H1 (cell line): Measurements from ENCODE around the gene HLA-C. TPM values are rescaled to one million over a fixed set of nuclear protein-coding genes. Genes with fewer than 3 reads are reported as not detected.

ENCODE experiments used
- CTCF ChIA-PET: fragments of 300-600 bp; sonication (Branson Sonifier 250); formaldehyde crosslinking; loops from one replicate; lab custom pipeline; 2021; ENCODE audit not compliant: partially characterized antibody; lab: Charles Lee
- POLR2A ChIA-PET: fragments of 300-600 bp; sonication (Branson Sonifier 250); formaldehyde crosslinking; loops from one replicate; lab custom pipeline; 2021; ENCODE audit warnings: inconsistent platforms; ENCODE audit not compliant: partially characterized antibody; lab: Charles Lee
- DNase-seq, 2 experiments: peaks; one replicate each; pipeline versions ENCODE4 v3.0.0 to v3.0.0-alpha.2; 2010 to 2022; ENCODE audit warnings: low spot score in 2 of 2, low read depth in 1 of 2, mixed read lengths in 1 of 2
- FAIRE-seq: peaks from 2 replicates; lab custom pipeline; 2011; peaks lifted over from hg19 to GRCh38; lab: Jason Lieb, UNC
- H2AFZ ChIP-seq: 2 replicates; pipeline ENCODE4 v1.8.1; 2012; ENCODE audit warnings: low read length, inconsistent platforms
- H2AK5ac ChIP-seq: 2 replicates; pipeline ENCODE4 v1.6.1; 2013; ENCODE audit warnings: low read depth, low read length
- H2BK120ac ChIP-seq: replicated peaks from 2 replicates; pipeline ENCODE3; 2013; ENCODE audit warnings: low read depth, low read length, inconsistent platforms
- H2BK12ac ChIP-seq: 2 replicates; pipeline ENCODE4 v1.6.1; 2013; ENCODE audit warnings: low read depth, low read length
- H2BK15ac ChIP-seq: 2 replicates; pipeline ENCODE4 v1.6.1; 2013; ENCODE audit warnings: low read length
- H2BK20ac ChIP-seq: 2 replicates; pipeline ENCODE4 v1.6.1; 2013; ENCODE audit warnings: low read length
- H2BK5ac ChIP-seq: 2 replicates; pipeline ENCODE4 v1.6.1; 2013; ENCODE audit warnings: low read depth, low read length
- H3K14ac ChIP-seq: 2 replicates; pipeline ENCODE4 v1.6.1; 2013; ENCODE audit warnings: inconsistent platforms; ENCODE audit not compliant: insufficient read length
- H3K18ac ChIP-seq: 2 replicates; pipeline ENCODE4 v1.6.1; 2013; ENCODE audit warnings: low read length; ENCODE audit errors: extremely low read depth
- H3K23ac ChIP-seq: 2 replicates; pipeline ENCODE4 v1.6.1; 2013; ENCODE audit warnings: inconsistent platforms; ENCODE audit not compliant: insufficient read length
- H3K23me2 ChIP-seq: 2 replicates; pipeline ENCODE4 v1.6.1; 2013; ENCODE audit warnings: low read depth, low read length
- H3K27ac ChIP-seq: 2 replicates; pipeline ENCODE4 v1.6.1; 2011; ENCODE audit warnings: low read depth, low read length, inconsistent platforms
- H3K27me3 ChIP-seq, 4 experiments: replicated peaks in 1 of 4; 1 replicate in 1 of 4; 2 replicates in 3 of 4; pipeline versions ENCODE4 v1.6.1 to v1.8.1; 2011 to 2013; ENCODE audit warnings: low read length in 3 of 4, mild to moderate bottlenecking in 3 of 4, inconsistent platforms in 2 of 4, mixed read lengths in 2 of 4, moderate library complexity in 1 of 4; ENCODE audit not compliant: control insufficient read depth in 3 of 4, insufficient read depth in 3 of 4; ENCODE audit errors: extremely low read depth in 1 of 4
- H3K36me3 ChIP-seq, 4 experiments: 2 replicates each; pipeline versions ENCODE4 v1.6.1 to v1.8.1; 2011 to 2013; ENCODE audit warnings: mild to moderate bottlenecking in 4 of 4, low read length in 3 of 4, moderate library complexity in 2 of 4, control low read depth in 1 of 4, inconsistent platforms in 1 of 4; ENCODE audit not compliant: insufficient read depth in 4 of 4, control insufficient read depth in 2 of 4
- H3K4ac ChIP-seq: replicated peaks from 2 replicates; pipeline ENCODE3; 2013; ENCODE audit warnings: low read length, low read depth, mixed read lengths, inconsistent platforms; ENCODE audit not compliant: insufficient read length
- H3K4me1 ChIP-seq, 4 experiments: replicated peaks in 1 of 4; 1 replicate in 1 of 4; 2 replicates in 3 of 4; pipeline versions ENCODE4 v1.6.1 to v1.8.1; 2011 to 2013; ENCODE audit warnings: low read length in 3 of 4, inconsistent platforms in 2 of 4, mixed read lengths in 1 of 4; ENCODE audit not compliant: insufficient read depth in 4 of 4, control insufficient read depth in 3 of 4
- H3K4me2 ChIP-seq, 2 experiments: 2 replicates each; pipeline versions ENCODE4 v1.6.1 to v1.8.1; 2011 to 2013; ENCODE audit warnings: low read depth in 2 of 2, low read length in 2 of 2, control low read depth in 1 of 2, inconsistent platforms in 1 of 2, mild to moderate bottlenecking in 1 of 2; ENCODE audit not compliant: insufficient read depth in 1 of 2
- H3K4me3 ChIP-seq, 4 experiments: fragments of 200-600, 300-600 bp in 1 of 4; sonication (generic), shearing (Covaris generic), sonication (Bioruptor Twin) in 1 of 4; 2 replicates each; pipeline versions ENCODE4 v1.5.1 to v1.8.1; 2011 to 2016; ENCODE audit warnings: low read length in 4 of 4, low read depth in 3 of 4, control low read depth in 2 of 4, inconsistent platforms in 2 of 4, mild to moderate bottlenecking in 2 of 4, mixed read lengths in 1 of 4, moderate library complexity in 1 of 4; ENCODE audit not compliant: insufficient read depth in 2 of 4; ENCODE audit errors: extremely low read depth in 1 of 4
- H3K56ac ChIP-seq: replicated peaks from 2 replicates; pipeline ENCODE3; 2013; ENCODE audit warnings: low read depth, mild to moderate bottlenecking, mixed read lengths, low read length, inconsistent platforms; ENCODE audit not compliant: insufficient read length
- H3K79me1 ChIP-seq: 2 replicates; pipeline ENCODE4 v1.6.1; 2013; ENCODE audit warnings: low read depth, low read length, control low read depth
- H3K79me2 ChIP-seq, 2 experiments: 2 replicates each; pipeline versions ENCODE4 v1.6.1 to v1.8.1; 2012 to 2013; ENCODE audit warnings: low read length in 2 of 2, mild to moderate bottlenecking in 2 of 2, inconsistent platforms in 1 of 2; ENCODE audit not compliant: insufficient read depth in 2 of 2, control insufficient read depth in 1 of 2
- H3K9ac ChIP-seq, 4 experiments: replicated peaks in 1 of 4; 1 replicate in 1 of 4; 2 replicates in 3 of 4; pipeline versions ENCODE4 v1.6.1 to v1.8.1; 2011 to 2013; ENCODE audit warnings: low read depth in 3 of 4, low read length in 3 of 4, control low read depth in 2 of 4, mild to moderate bottlenecking in 2 of 4, moderate library complexity in 2 of 4, inconsistent platforms in 1 of 4; ENCODE audit errors: extremely low read depth in 1 of 4
- H3K9me3 ChIP-seq, 2 experiments: 2 replicates each; pipeline versions ENCODE4 v1.6.1 to v1.8.1; 2012 to 2013; ENCODE audit warnings: mild to moderate bottlenecking in 2 of 2, moderate library complexity in 2 of 2, control low read depth in 1 of 2, inconsistent platforms in 1 of 2, low read depth in 1 of 2, low read length in 1 of 2, mixed read lengths in 1 of 2; ENCODE audit not compliant: insufficient read depth in 2 of 2
- H4K20me1 ChIP-seq, 2 experiments: replicated peaks in 1 of 2; 2 replicates each; pipeline versions ENCODE3 to v1.8.1; 2011 to 2013; ENCODE audit warnings: inconsistent platforms in 2 of 2, low read length in 2 of 2, mild to moderate bottlenecking in 1 of 2; ENCODE audit not compliant: insufficient read depth in 2 of 2, control insufficient read depth in 1 of 2
- H4K5ac ChIP-seq: 2 replicates; pipeline ENCODE4 v1.6.1; 2013; ENCODE audit warnings: low read length, low read depth, mixed read lengths, inconsistent platforms; ENCODE audit not compliant: insufficient read length
- H4K8ac ChIP-seq: 2 replicates; pipeline ENCODE4 v1.8.0; 2013; ENCODE audit warnings: mild to moderate bottlenecking, moderate library complexity, low read length, inconsistent platforms; ENCODE audit not compliant: insufficient read depth; ENCODE audit errors: extremely low read depth
- H4K91ac ChIP-seq: replicated peaks from 2 replicates; pipeline ENCODE3; 2013; ENCODE audit warnings: low read length, mixed read lengths, inconsistent platforms; ENCODE audit not compliant: insufficient read length
- CTCF ChIP-seq, 3 experiments: IDR thresholded peaks; 1 replicate in 2 of 3; 2 replicates in 1 of 3; pipeline versions ENCODE4 v1.5.1 to v1.6.1; 2011; ENCODE audit warnings: low read length in 3 of 3, mild to moderate bottlenecking in 3 of 3, inconsistent platforms in 2 of 3, low read depth in 1 of 3, moderate library complexity in 1 of 3; ENCODE audit not compliant: insufficient read depth in 1 of 3; ENCODE audit errors: control extremely low read depth in 1 of 3
- EZH2 ChIP-seq: fragments of 200-600 bp; sonication (generic); IDR thresholded peaks from 2 replicates; pipeline ENCODE4 v1.7.1; 2012; ENCODE audit warnings: low read depth, mild to moderate bottlenecking, moderate library complexity, low read length, inconsistent platforms; ENCODE audit not compliant: severe bottlenecking
- HDAC2 ChIP-seq, 2 experiments: fragments of 300-600 bp in 1 of 2; sonication (generic) in 1 of 2; IDR thresholded peaks; 2 replicates each; pipeline ENCODE4 v1.6.1; 2011 to 2012; ENCODE audit warnings: low read depth in 2 of 2, low read length in 2 of 2, mild to moderate bottlenecking in 2 of 2, moderate library complexity in 2 of 2, borderline replicate concordance in 1 of 2, inconsistent platforms in 1 of 2
- KDM1A ChIP-seq: fragments of 200-600, 300-600 bp; sonication (generic); IDR thresholded peaks from 2 replicates; pipeline ENCODE4 v1.7.1; 2016; ENCODE audit warnings: mild to moderate bottlenecking, low read length, borderline replicate concordance
- MAFK ChIP-seq: IDR thresholded peaks from 2 replicates; pipeline ENCODE4 v1.6.1; 2012; ENCODE audit warnings: low read depth, mild to moderate bottlenecking, improper control_type of control experiment, low read length
- PHF8 ChIP-seq: fragments of 200-600 bp; sonication (generic); conservative IDR thresholded peaks from 2 replicates; pipeline ENCODE4 v1.7.1; 2012; ENCODE audit warnings: low read depth, mild to moderate bottlenecking, inconsistent platforms, low read length, moderate library complexity
- RNF2 ChIP-seq: fragments of 200-900, 300-1000 bp; sonication (generic); IDR thresholded peaks from 2 replicates; pipeline ENCODE4 v1.7.1; 2016; ENCODE audit warnings: borderline replicate concordance, low read depth, mild to moderate bottlenecking, antibody characterized with exemption, low read length; ENCODE audit not compliant: poor library complexity, severe bottlenecking; ENCODE audit errors: missing control alignments
- SIN3A ChIP-seq, 2 experiments: IDR thresholded peaks in 1 of 2; conservative IDR thresholded peaks in 1 of 2; 2 replicates each; pipeline ENCODE4 v1.6.1; 2011 to 2012; ENCODE audit warnings: low read length in 2 of 2, improper control_type of control experiment in 1 of 2, low read depth in 1 of 2, mild to moderate bottlenecking in 1 of 2
- TAF7 ChIP-seq: optimal IDR thresholded peaks from 2 replicates; pipeline ENCODE3; 2011; ENCODE audit warnings: low read depth, mild to moderate bottlenecking, inconsistent platforms, low read length, moderate library complexity, borderline replicate concordance
- YY1 ChIP-seq: IDR thresholded peaks from 2 replicates; pipeline ENCODE4 v1.6.1; 2011; ENCODE audit warnings: low read depth, mild to moderate bottlenecking, low read length
- WGBS, 2 experiments: shearing (Covaris generic) in 1 of 2; methylation state at CpG; one replicate each; pipeline versions ENCODE4 v1.1.6 to v1.1.7; 2013 to 2015; ENCODE audit warnings: low lambda C conversion rate in 2 of 2, mixed read lengths in 2 of 2, inconsistent platforms in 1 of 2, low coverage in 1 of 2, missing lambda C conversion rate in 1 of 2; ENCODE audit not compliant: insufficient replicate concordance in 2 of 2, insufficient coverage in 1 of 2, insufficient read length in 1 of 2; ENCODE audit errors: extremely low coverage in 1 of 2, missing lambda C conversion rate in 1 of 2; 5-methylcytosine and 5-hydroxymethylcytosine counted together
- polyA plus RNA-seq, 7 experiments: library from polyadenylated mRNA; depleted of rRNA in 3 of 7; stranded (reverse) in 5 of 7; unstranded in 2 of 7; fragments of >200 nt in 5 of 7; fragments of 200-250 nt in 2 of 7; gene quantifications; 1 replicate in 5 of 7; 2 replicates in 1 of 7; 4 replicates in 1 of 7; pipeline versions ENCODE4 v1.2.1 to v1.2.3, GENCODE V29; 2011 to 2013; ENCODE audit warnings: missing spikeins in 2 of 7, mixed read lengths in 2 of 7
- total RNA-seq: library from RNA; stranded (reverse); fragmentation: NEBNext Ultra II Directional; extraction: Animal tissue kit (Norgen Biotek cat#: 25700); gene quantifications from 2 replicates; pipeline ENCODE4 v1.2.1, GENCODE V29; 2021

Gene HLA-C
- total and polyA plus RNA-seq, 2 of the 8 experiments (the other 6 are each of a cell fraction or from before 2014, with no cell fraction given), result 245 to 360 TPM

DNA sequence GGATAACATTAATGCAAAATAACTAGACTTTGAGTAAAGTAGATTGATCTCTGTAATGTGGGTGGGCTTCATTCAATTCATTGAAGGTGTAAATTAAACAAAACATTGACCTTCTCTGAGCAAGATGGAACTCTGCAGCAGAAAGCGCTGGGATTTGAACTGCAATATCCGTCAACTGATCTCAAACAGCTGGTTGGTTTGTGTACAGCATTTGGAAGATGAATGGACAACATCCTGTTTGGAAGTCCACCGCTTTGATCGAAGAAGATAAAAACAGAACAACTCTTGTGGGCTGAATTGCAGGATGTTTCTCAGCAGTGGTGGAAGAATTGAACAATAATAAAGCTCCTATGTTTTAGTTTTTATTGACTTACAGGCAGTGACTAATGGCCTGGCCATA is 20.6 kb downstream of the HLA-C start:
- Histone ChIP-seq H3K14ac (no peak overlapping the region), H3K23me2 (no peaks in the 10 kb centered on the region), H2BK15ac (no peak overlapping the region), H3K4ac (no peak overlapping the region), H3K36me3 (no peaks in the 10 kb centered on the region), H3K79me2 (no peaks in the 10 kb centered on the region), H3K27me3 (no peaks in the 10 kb centered on the region), H2AK5ac (no peak overlapping the region), H2AFZ (no peak overlapping the region), H2BK20ac (no peak overlapping the region), H3K79me1 (no peaks in the 10 kb centered on the region), H3K27ac (no peak overlapping the region), H3K4me3 (no peak overlapping the region), H2BK120ac (no peak overlapping the region), H4K5ac (no peak overlapping the region), H4K91ac (no peak overlapping the region), H3K9me3 (0 out of 4 replicates have a peak, but pooled peaks cover 0 to 2% of the 10 kb centered on the region in 2 experiments), H2BK5ac (no peak overlapping the region), H4K20me1 (no peaks in the 10 kb centered on the region), H3K23ac (no peak overlapping the region), H4K8ac (no peak overlapping the region), H3K4me1 (peaks cover 0 to 3% (median under 1%) of the 10 kb centered on the region in 4 experiments; a peak in 3 of 7 replicates), H3K9ac (no peak overlapping the region), H3K56ac (no peak overlapping the region), H2BK12ac (no peak overlapping the region), H3K4me2 (no peak overlapping the region), H3K18ac (no peak overlapping the region)
- CTCF ChIA-PET, result interaction anchor here (1.1 to 1.2 kb wide), 2 partner anchors 12 to 192 kb away, joined by 3 to 4 read pairs; no protein-coding TSS in a partner anchor
- FAIRE-seq, result no peak
- no peak for DNase-seq
- WGBS, 2 experiments, result 94% methylated on average over 4 of the region's 4 CpGs; no CpG with 5 or more reads in 1 of the 2 experiments
- POLR2A ChIA-PET, result no interaction called here
- TF ChIP-seq CTCF (IDR thresholded peaks at IDR 0.05; ENCODE audit: control extremely low read depth in 1 of 3, insufficient read depth in 1 of 3, low read depth in 1 of 3, low read length in 3 of 3) (no peak), HDAC2 (IDR thresholded peaks at IDR 0.05; ENCODE audit: borderline replicate concordance in 1 of 2, low read depth in 2 of 2, low read length in 2 of 2) (no peak), PHF8 (no peak), MAFK (no peak), RNF2 (no peak), KDM1A (no peak), YY1 (no peak), TAF7 (no peak), EZH2 (no peak), SIN3A (conservative IDR thresholded peaks at IDR 0.05 in 1 of 2, IDR thresholded peaks at IDR 0.05 in 1 of 2; ENCODE audit: low read depth in 1 of 2, low read length in 2 of 2) (no peak)
